Activated CD8-positive, alpha-beta T cell treated with anti-CD3 and anti-CD28 coated beads, Interleukin-2, amount 10 ng/mL, durations not matched to agents 7 days and 5 days (primary cell): ENCODE data around the gene DPH2. TPM values are rescaled to one million over a fixed set of nuclear protein-coding genes. Genes with fewer than 3 reads are reported as not detected.

ENCODE experiments used
- ATAC-seq: fragments of 150-1000 bp; cut with Tn5 transposase; one replicate; pipeline ENCODE4 v1.10.0; 2021; ENCODE audit warnings: moderate library complexity
- CTCF ChIA-PET: fragments of 350-600 bp; sonication (Branson Sonifier 250); formaldehyde crosslinking; loops from one replicate; lab custom pipeline; 2021; ENCODE audit warnings: antibody characterized with exemption; lab: Charles Lee
- POLR2A ChIA-PET: fragments of 350-600 bp; sonication (Branson Sonifier 250); formaldehyde crosslinking; loops from one replicate; lab custom pipeline; 2021; ENCODE audit warnings: antibody characterized with exemption; lab: Charles Lee
- DNase-seq: peaks from one replicate; pipeline ENCODE4 v3.0.0-alpha.2; 2020
- H3K27ac Mint-ChIP-seq: one replicate; pipeline ENCODE4 v1.8.0; 2021; ENCODE audit warnings: mild to moderate bottlenecking, mixed read lengths
- H3K27me3 Mint-ChIP-seq: one replicate; pipeline ENCODE4 v1.8.0; 2021; ENCODE audit warnings: low read depth, mixed read lengths
- H3K36me3 Mint-ChIP-seq: one replicate; pipeline ENCODE4 v1.8.0; 2021; ENCODE audit warnings: low read depth, mixed read lengths
- H3K4me1 Mint-ChIP-seq: one replicate; pipeline ENCODE4 v1.8.0; 2021; ENCODE audit warnings: low read depth, mixed read lengths
- H3K4me3 Mint-ChIP-seq: one replicate; pipeline ENCODE4 v1.8.0; 2021; ENCODE audit warnings: mild to moderate bottlenecking, mixed read lengths
- H3K9me3 Mint-ChIP-seq: one replicate; pipeline ENCODE4 v1.8.0; 2022; ENCODE audit warnings: mixed read lengths; ENCODE audit not compliant: insufficient read depth
- total RNA-seq, 2 experiments: library from RNA; stranded (reverse); gene quantifications; one replicate each; pipeline ENCODE4 v1.2.3, GENCODE V29; 2021

The DPH2 gene
- total RNA-seq, 2 experiments from 2014 or later, result 32.4 to 32.9 TPM

DNA sequence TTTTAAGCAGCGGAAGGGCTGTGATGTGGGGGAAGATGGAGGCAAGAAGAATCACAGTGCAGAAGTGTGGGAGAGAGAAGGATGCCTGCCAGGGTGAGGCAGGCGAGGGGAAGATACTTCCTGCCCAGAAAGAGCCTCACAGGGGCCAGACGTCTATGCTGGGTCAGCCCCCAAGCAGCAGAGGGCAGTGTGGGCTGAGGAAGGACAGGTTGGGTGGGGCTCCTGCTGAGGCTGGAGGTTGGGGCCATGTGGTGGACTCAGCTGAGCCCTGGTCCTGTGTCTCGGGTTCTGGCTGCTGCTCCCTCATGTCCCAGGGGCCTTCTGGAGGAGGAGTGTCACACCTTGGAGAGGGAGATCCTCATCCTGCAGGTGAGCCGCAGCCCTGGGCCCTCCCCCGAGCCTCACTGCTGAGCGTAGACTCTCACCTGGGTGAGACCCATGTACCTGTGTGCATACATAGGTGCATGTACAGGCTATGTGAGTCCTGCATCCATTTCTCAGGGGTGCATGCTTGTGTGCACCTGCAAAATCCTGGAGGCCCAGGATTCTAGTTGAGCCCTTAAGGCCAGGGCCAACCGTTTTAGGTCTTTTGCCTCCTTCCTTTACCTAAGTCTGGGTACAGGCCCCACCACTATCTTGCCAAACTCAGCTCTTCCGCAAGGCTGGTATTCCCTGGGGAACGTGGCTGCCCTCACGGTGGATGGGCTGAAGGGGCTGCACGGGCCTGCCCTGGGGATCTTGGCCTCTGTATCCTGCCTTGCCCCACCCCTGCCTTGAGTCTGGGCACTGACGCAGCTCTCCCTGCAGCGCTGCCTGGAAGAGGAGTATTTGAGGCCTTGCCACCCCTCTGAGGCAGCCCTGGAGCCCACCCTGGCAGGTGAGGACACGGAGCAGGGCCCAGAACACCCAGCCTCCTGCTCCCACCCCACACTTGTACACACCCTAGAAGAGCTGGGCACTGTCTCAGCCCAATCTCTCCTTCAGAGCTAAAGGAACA, 25.3 kb downstream of the DPH2 start:
- H3K9me3 Mint-ChIP-seq, result no peaks in the 10 kb centered on the region
- no peaks in the 10 kb centered on the region for H3K36me3 Mint-ChIP-seq
- no peak overlapping the region for H3K4me3 Mint-ChIP-seq
- no peaks in the 10 kb centered on the region for H3K27me3 Mint-ChIP-seq
- DNase-seq (peak; percentile 39), ATAC-seq (no peak)
- ChIA-PET CTCF (interaction anchor here (1.1 to 4.1 kb wide), 3 partner anchors 11 to 53 kb away, joined by 3 to 21 read pairs (median 4); no protein-coding TSS in a partner anchor), POLR2A (no interaction called here)
- peaks cover 38% of the 10 kb centered on the region for H3K4me1 Mint-ChIP-seq
- no peak overlapping the region for H3K27ac Mint-ChIP-seq

DNA sequence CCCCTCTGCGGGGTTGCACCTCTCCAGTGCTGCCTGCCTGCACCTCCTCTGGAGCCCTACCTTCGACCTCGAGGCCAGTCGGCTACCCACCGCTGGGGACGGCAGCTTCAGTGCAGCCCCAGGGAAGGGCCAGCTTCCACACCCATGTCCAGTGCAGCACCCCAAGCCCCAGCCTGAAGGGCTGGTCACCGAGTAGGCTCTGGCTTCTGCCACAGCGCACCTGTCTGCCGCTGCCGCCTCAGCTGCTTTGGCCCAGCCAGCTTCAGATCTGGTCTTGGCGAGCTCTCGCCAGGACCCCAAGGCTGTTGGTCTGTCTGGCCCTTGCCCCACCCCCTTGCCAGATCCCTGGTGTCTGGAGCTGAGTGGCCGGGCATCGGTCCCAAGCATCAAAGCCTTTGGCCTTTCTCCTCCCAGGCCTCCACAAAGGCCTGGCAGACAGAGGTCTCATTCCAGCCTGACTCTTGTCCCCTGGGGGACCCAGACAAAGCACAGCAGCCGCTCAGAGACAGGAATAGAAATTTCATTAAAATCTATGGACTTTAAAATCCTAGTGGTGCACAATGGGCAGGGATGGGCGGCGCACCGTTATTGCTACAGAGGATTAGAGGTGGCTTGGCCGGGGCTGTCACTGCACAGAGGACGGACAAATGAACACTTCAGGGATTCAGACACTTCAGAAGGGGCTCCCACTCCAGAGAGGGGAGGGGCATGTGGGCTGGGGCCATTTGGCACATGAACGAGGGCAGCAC, 26.3 kb downstream of the DPH2 start:
- ATAC-seq (no peak), DNase-seq (no peak)
- no peaks in the 10 kb centered on the region for H3K36me3 Mint-ChIP-seq
- ChIA-PET CTCF (interaction anchor here (1.1 kb wide), 1 partner anchor 40 kb away, joined by 4 read pairs; no protein-coding TSS in a partner anchor), POLR2A (no interaction called here)
- H3K27ac Mint-ChIP-seq, result no peak overlapping the region
- H3K9me3 Mint-ChIP-seq, result no peaks in the 10 kb centered on the region
- no peak overlapping the region for H3K4me3 Mint-ChIP-seq
- no peaks in the 10 kb centered on the region for H3K27me3 Mint-ChIP-seq
- H3K4me1 Mint-ChIP-seq, result peaks cover 34% of the 10 kb centered on the region

- DNase-seq, result no peak
- ChIA-PET POLR2A (no interaction called here), CTCF (interaction anchor here (1.1 kb wide), 1 partner anchor 40 kb away, joined by 4 read pairs; no protein-coding TSS in a partner anchor)
- Mint-ChIP-seq H3K9me3 (no peaks in the 10 kb centered on the region), H3K4me1 (peaks cover 28% of the 10 kb centered on the region), H3K27ac (no peak overlapping the region), H3K27me3 (no peaks in the 10 kb centered on the region), H3K36me3 (no peaks in the 10 kb centered on the region), H3K4me3 (no peak overlapping the region)
- ATAC-seq, result no peak
These were observed 26.9 kb downstream of the DPH2 start for GRCh38 chr1:43996733-43997115.

GRCh38 chr1:43997295-43997999, 27.6 kb downstream of the DPH2 start:
- CTCF ChIA-PET, result interaction anchor here (1.2 kb wide), 1 partner anchor 38 kb away, joined by 5 read pairs; no protein-coding TSS in a partner anchor
- POLR2A ChIA-PET, result no interaction called here
- no peak overlapping the region for H3K4me3 Mint-ChIP-seq
- H3K27ac Mint-ChIP-seq, result no peak overlapping the region
- no peaks in the 10 kb centered on the region for H3K9me3 Mint-ChIP-seq
- no peaks in the 10 kb centered on the region for H3K36me3 Mint-ChIP-seq
- ATAC-seq (no peak), DNase-seq (no peak)
- H3K27me3 Mint-ChIP-seq, result no peaks in the 10 kb centered on the region
- peaks cover 22% of the 10 kb centered on the region for H3K4me1 Mint-ChIP-seq

DNA sequence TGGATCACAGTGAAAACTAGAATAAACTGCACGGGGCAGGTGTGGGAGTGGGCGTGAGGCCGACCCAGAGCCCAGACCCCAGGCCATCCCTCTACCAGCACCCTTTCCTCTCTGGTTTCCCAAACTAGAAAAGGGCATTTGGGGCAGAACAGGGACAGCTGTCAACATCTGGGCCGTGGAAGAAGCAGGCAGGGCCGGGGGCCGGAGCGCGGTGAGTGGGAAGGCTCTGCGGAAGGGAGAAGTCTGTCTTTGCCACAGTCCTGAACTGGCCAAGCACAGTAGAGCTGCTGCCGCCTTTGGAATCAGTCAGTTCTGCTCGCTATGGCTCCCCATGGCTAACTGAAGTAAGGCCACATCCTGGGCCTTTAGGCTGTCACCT, 28.2 kb downstream of the DPH2 start:
- Mint-ChIP-seq H3K36me3 (no peaks in the 10 kb centered on the region), H3K27ac (no peak overlapping the region), H3K4me1 (peaks cover 16% of the 10 kb centered on the region), H3K9me3 (no peaks in the 10 kb centered on the region), H3K27me3 (no peaks in the 10 kb centered on the region), H3K4me3 (no peak overlapping the region)
- ATAC-seq (no peak), DNase-seq (no peak)
- ChIA-PET POLR2A (no interaction called here), CTCF (interaction anchor here (1.2 kb wide), 1 partner anchor 38 kb away, joined by 5 read pairs; no protein-coding TSS in a partner anchor)

GRCh38 chr1:43999455-43999854, 29.6 kb downstream of the DPH2 start:
- peaks cover 16% of the 10 kb centered on the region for H3K4me1 Mint-ChIP-seq
- no peaks in the 10 kb centered on the region for H3K27me3 Mint-ChIP-seq
- no peak overlapping the region for H3K27ac Mint-ChIP-seq
- H3K4me3 Mint-ChIP-seq, result no peak overlapping the region
- ChIA-PET POLR2A (no interaction called here), CTCF (interaction anchor here (4.3 kb wide), 1 partner anchor 37 kb away, joined by 17 read pairs; no protein-coding TSS in a partner anchor)
- ATAC-seq (no peak), DNase-seq (no peak)
- H3K36me3 Mint-ChIP-seq, result no peaks in the 10 kb centered on the region
- H3K9me3 Mint-ChIP-seq, result no peaks in the 10 kb centered on the region

GRCh38 chr1:44000122-44000665, 30.4 kb downstream of the DPH2 start:
- Mint-ChIP-seq H3K27ac (no peak overlapping the region), H3K36me3 (no peaks in the 10 kb centered on the region), H3K27me3 (no peaks in the 10 kb centered on the region), H3K4me3 (no peak overlapping the region), H3K4me1 (peaks cover 10% of the 10 kb centered on the region), H3K9me3 (no peaks in the 10 kb centered on the region)
- POLR2A ChIA-PET, result no interaction called here
- CTCF ChIA-PET, result interaction anchor here (4.3 kb wide), 1 partner anchor 36 kb away, joined by 17 read pairs; no protein-coding TSS in a partner anchor
- DNase-seq, result no peak
- ATAC-seq, result no peak

DNA sequence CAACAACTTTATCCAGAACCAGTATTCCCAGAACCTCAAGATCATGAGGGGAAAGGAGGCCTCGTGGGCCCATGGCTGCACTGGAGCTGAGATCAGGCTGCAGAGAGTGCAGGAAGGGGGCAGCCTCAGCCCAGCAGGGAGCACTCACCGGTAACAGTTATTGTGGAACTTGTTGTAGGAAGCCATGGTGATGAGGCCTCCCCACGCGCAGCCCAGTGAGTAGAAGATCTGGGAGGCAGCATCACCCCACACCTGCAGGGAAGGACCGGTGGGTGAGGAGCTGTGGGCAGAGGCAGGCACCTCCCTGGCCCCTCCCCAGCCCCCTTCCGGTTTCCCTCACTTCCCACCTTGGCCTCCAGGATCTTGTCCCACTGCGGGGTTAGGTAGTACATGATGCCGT, 32.4 kb downstream of the DPH2 start:
- ChIA-PET POLR2A (no interaction called here), CTCF (interaction anchor here (4.3 to 5.4 kb wide), 2 partner anchors 34 to 46 kb away, joined by 17 to 74 read pairs; no protein-coding TSS in a partner anchor)
- no peak overlapping the region for H3K27ac Mint-ChIP-seq
- H3K36me3 Mint-ChIP-seq, result no peaks in the 10 kb centered on the region
- ATAC-seq (no peak), DNase-seq (no peak)
- H3K9me3 Mint-ChIP-seq, result no peaks in the 10 kb centered on the region
- H3K4me3 Mint-ChIP-seq, result no peak overlapping the region
- H3K27me3 Mint-ChIP-seq, result no peaks in the 10 kb centered on the region
- H3K4me1 Mint-ChIP-seq, result peaks cover 10% of the 10 kb centered on the region

- peaks cover 10% of the 10 kb centered on the region for H3K4me1 Mint-ChIP-seq
- no peaks in the 10 kb centered on the region for H3K36me3 Mint-ChIP-seq
- no peak for ATAC-seq
- H3K27ac Mint-ChIP-seq, result no peak overlapping the region
- H3K27me3 Mint-ChIP-seq, result no peaks in the 10 kb centered on the region
- H3K4me3 Mint-ChIP-seq, result no peak overlapping the region
- H3K9me3 Mint-ChIP-seq, result no peaks in the 10 kb centered on the region
- DNase-seq, result no peak
- ChIA-PET POLR2A (no interaction called here), CTCF (interaction anchor here (4.3 to 5.4 kb wide), 2 partner anchors 33 to 45 kb away, joined by 17 to 74 read pairs; no protein-coding TSS in a partner anchor)
These were observed 32.9 kb downstream of the DPH2 start for GRCh38 chr1:44002606-44003157.

DNA sequence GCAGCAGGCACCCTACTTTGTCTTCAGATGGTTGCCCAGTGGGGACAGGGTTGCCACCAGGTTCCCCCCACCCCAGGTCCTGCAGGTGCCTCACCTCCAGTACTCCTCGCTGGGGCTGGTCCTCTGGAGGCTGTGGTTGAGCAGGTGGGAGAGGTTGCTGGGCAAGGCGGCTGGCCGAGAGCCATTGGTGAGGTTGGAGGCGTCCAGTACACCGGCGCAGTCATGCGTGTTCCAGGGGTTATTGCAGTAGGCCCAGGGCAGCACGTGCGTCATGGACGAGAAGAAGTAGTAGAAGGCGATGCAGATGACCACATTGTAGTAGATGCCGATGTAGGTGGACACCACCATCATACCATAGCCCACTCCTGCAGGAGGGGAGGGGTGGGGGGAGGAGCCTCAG, 38.4 kb downstream of the DPH2 start:
- H3K27me3 Mint-ChIP-seq, result no peaks in the 10 kb centered on the region
- ATAC-seq, result no peak

More for the DNA sequence above, 38.4 kb downstream of the DPH2 start:
- Mint-ChIP-seq H3K9me3 (no peaks in the 10 kb centered on the region), H3K4me1 (peaks cover 10% of the 10 kb centered on the region), H3K27ac (no peak overlapping the region), H3K36me3 (no peaks in the 10 kb centered on the region), H3K4me3 (no peak overlapping the region)
- DNase-seq, result no peak
- ChIA-PET CTCF (no interaction called here), POLR2A (no interaction called here)
